GM19324 (cell line): ENCODE measurements around the gene ST6GAL1.
"Not testable (repeated sequence)": the region's sequence is repeated elsewhere in the genome, so short reads cannot be mapped to it uniquely, and the experiment has no call there.

ENCODE experiments used
- ATAC-seq: cut with Tn5 transposase; IDR thresholded peaks from one replicate; pipeline ENCODE4 v1.9.1; 2021; ENCODE audit warnings: mild to moderate bottlenecking, moderate library complexity; ENCODE audit not compliant: unreplicated experiment, low FRiP score

Gene ST6GAL1

DNA sequence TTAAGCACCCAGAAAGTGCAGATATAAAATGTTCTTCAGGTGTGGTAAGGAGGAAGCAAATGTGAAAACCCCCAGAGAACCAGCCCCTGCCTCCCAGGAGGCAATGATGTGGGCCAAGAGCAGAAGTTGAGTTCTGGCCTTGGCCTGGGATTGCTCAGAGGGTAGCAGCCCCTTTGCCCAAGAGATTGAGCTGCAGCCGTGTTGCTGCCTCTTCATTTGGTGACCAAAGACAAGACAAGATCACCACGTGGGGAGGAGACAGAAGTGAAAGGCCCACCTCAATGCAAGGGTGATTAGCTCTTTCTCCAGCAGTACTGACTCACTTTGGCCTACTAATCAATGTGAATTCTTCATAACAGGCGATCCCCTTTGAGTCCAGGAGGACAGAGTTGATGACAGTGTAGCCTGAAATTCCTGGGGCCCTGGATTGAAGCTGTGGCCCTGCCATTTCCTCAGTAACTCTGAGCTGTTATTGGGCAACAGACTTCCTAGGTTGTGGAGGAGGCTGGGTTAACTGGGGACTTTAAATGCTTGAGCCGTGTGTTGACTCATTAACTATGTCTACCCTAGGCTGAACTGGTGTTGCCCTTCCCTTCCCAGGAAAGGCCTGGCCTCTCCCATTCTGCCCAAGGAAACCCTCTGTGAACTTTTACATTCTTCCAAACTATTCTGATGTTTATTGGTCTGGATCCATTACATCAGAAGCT, 86.5 kb downstream of the ST6GAL1 start:
- ATAC-seq, result peak; percentile 18

DNA sequence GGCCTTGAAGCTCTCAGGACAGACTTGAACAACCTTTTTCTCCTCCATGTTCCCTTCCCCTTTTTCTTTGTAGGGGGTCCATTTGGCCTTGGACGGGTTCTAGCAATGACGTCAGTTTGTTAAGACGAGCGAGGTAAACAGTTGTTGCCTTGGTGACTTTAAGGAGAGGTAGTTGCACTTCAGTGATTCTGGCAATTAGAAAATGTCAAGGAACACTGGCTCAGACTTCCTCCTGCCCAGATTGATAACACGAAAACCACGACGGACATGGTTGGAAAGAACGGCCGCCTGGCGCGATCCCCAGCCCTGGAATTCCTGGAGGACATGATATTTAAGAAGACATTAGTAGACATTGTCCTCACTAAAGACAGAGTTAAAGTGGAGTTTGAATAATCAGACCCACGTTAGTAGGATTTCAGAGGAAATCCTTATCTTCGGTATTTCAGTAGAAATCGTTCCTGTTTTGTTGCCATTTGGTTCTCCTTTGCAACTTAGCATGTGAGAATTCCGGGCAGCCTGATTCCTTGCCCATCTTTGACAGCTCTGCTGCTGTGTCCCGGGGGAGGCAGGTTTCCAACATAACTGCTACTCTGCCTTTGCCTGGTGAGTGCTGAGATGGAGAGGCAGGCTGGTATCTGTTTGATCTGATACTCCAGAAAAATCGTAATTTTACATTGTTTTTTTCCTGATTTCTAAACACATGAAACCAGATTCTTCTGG, 87.3 kb downstream of the ST6GAL1 start:
- no peak for ATAC-seq

DNA sequence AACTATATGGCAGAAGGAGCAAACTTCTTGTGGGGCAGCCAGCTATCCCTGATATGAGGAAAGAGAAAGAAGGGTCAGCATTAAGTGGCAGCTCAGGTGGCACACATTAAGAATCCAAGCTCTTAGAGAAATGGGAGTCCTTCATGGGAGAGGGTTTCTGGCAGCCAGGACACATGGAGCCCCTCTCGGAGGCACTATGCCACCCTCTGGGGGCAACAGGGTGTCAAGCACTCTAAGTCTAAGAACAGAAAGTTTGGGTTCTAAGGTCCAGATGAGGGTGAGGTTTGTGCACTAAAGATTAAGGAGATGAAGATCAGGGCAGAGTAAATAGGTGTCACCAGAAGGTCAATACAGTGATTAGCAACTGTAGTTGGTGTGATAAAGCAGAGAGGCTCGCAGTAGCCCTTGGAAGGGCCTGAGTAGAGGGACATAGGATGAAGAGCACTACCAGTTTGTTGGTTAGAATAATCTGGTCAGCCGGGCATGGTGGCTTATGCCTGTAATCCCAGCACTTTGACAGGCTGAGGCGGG, 89.3 kb downstream of the ST6GAL1 start:
- ATAC-seq, result no peak

DNA sequence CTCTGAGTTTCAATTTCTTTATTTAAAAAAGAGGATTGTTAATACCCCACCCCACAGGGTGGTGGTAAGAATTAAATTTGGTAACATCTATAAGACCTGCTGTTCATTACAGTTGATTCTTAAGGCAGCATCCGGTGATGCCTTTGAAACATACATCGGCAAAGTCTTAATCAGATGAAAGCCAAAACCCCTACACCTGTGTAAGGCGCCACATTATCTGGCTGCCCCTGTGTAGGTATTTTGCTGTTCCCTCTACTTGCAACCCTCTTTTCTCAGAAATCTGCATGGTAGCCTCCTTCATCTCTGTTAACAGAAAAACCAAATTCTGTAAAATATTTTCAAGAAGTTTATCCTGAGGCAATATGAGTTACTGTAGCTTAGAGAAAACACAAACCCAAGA, 90.0 kb downstream of the ST6GAL1 start:
- no peak for ATAC-seq

DNA sequence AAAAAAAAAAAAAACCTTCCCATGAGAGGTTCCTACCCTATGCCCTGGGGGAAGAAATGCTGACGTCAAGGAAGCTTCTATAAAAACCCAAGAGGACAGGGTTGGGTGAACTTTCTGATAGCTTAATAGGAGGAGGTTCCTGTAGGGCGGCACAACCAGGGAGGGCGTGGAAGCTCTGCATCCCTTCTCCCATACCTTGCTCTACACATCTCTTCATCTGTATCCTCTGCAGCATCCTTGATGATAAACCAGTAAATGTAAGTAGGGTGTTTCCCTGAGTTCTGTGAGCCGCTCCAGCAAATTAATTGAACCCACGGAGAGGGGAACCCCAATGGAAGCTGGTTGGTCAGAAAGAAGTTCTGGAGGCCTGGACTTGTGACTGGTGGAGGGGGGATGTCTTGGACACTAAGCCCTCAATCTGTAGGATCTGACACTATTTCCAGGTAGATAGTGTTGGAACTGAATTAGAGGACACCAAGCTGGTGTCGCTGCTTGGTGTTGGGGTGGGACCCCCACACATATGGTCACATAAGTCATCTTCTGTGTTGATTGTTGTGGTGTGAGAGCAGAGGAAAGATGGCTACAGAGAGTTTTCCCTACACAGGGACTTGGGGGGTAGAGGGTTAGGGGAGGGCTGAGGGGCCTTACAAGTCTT, 91.5 kb downstream of the ST6GAL1 start:
- ATAC-seq, result no peak

DNA sequence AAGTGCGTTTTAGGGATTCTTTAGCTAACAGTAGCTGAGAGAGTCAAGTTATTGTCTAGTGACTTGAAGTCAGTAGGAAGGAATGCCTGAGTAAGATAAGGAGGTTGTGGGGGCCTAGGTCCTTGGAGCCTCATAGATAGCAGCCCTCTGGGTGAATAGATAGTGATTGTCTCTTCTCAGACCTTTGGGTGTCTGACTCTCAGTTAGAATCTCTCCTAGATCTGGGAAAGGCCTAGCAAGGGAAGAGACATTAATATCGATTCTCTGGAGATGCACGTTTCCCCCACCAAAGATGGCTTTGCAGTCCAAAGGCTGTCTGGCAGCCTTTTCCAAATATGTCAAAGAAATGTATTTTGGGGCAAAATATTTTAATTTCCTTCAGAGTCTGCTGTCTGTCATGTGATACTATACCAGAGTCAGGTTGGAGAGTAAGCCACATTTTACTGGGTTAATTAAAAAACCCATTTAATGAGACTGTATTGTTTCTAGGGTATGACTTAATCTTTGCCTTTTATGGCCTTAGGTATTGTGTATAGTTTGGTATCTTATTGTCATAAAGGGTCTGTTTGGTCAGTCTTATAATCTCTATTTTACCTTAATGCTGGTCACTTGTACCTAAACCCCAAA, 92.2 kb downstream of the ST6GAL1 start:
- no peak for ATAC-seq

DNA sequence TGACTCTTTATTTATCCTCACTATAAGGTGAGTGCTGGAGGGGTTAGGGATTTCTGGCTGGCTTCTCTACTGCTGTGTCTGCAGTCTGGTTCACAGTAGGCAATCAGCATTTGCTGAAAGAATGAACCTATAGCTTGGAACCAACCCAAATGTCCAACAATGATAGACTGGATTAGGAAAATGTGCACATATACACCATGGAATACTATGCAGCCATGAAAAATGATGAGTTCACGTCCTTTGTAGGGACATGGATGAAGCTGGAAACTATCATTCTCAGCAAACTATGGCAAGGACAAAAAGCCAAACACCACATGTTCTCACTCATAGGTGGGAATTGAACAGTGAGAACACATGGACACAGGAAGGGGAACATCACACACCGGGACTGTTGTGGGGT, 93.0 kb downstream of the ST6GAL1 start:
- ATAC-seq, result not testable (repeated sequence)

DNA sequence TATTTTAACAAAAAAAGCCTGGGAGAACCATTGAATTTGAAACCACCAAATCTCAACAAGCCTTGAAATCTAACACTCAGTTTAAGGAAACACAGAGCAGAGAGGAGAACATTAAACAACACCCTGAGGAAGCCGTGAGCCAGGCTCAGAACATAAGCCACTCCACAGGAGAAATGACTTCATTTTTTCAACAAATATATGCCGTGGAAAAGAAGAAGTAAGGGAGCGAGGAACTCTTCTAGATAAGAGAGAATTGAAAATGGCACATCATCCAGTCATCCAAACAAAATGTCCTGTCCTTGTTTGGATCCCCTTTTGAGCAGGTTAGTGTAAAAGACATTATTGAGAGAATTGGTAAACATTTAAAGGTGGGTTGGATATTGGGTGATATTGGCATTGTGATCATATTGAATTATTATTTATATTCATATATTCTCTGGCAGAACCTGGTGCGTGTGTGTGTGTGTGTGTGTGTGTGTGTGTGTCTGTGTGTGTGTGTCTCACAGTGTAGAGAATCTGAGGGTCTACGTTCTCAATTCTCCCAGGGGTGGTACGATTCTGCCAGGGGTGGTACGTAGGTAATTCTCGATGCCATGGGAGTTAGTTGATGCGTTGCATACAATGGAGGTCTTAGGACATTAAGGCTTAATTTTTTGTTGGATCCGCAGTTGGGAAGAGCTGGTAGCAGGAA, 94.4 kb downstream of the ST6GAL1 start:
- no peak for ATAC-seq

DNA sequence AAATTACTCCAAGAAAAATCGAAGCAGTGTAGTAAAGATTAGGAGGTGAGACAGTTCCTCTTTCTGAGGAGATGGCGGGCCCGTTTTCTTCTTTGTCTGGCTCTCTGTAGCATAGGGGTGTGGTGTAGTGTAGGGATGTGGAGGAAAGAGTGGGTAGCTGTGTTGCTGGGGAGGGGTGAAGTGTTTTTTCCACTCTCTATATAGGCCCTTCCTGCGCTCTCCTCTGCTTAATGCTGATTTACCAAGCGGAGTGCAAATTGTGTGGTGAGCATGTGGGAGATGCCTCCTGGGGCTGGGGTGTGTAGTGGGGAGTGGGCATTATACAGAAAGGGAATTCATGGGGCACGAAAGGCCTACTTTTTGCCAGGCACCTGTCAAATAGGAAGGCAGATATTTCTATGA, 94.9 kb downstream of the ST6GAL1 start:
- no peak for ATAC-seq

DNA sequence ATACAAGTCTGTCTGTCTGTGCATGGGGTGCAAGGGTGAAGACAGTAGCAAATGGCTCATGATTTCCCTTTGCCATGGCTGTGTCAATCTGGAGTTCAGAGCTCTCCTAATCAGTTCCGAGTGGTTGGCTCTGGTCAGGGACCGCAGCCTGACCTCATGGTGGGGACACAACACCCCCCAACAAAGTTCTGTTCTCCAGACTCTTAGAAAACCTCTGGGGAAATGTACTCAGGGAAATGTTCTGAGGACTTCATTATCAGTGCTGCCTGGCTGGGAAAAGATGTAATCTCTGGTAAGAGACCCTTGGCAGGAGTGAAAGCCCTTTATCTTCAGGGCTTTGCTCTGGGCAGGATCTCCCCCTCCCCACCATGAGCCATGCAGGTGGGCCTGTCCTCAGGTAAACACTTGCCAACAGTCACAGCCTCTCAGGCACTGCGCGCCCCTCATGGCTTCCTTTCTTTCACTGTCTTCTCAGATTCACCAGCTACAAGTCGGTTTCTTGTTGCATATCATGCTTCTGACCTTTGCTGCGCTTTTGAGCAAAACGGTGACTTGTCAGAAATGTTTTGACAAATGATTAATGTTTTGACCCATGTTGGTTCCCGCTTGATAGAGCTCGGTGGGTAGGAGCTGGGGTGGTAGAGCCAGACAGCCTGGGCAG, 95.5 kb downstream of the ST6GAL1 start:
- no peak for ATAC-seq

DNA sequence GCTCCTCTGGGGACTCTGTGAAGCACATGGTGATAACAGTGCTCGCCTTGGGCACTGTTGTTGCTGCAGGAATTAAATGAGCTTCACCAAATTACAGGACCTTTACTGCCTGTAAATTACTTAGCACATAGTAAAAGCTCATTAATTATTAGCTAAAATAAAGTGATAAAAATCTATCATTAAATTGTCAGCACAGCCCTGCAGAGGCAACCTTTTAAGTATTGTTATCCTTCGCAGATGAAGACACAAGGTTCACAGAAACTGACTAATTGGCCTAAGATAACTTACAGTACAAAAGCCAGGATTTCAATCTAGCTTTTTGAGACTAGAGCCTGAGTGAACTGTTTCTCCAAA, 96.0 kb downstream of the ST6GAL1 start:
- ATAC-seq, result no peak

DNA sequence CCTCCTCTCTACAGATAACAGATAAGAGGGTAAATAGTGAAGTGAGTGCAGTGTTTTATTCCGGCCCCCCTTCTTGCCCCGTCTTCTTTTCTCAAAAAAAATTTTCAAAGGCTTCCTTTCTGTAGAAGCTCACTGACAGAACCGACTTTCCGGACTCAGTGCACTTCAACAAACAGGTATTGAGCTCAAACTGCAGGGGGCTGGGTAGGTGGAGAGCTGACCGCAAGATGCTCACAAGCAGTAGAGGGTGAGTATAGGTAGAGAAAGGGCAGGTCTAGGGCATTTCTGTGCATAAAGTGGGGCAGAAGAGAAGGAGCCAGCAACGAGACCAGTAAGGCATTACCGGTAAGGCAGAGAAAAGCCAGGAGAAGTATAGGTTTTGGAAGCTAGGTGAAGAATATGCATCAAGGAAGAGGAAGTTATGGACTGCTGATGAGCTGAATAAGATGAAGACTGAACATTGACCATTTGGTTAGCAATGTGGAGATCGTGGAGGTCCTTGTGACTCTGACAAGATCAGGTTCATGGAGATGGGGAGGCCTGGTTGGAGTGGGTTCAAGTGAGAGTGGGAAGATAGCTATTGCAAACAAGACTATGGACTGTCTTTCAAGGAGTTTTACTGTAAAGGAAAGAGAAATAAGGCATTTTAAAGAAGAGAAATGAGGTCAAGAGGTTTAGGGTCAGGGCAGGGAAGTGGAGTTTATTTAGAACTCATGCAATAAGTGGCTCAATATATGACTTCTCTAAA, 97.4 kb downstream of the ST6GAL1 start:
- peak; percentile 38 for ATAC-seq

DNA sequence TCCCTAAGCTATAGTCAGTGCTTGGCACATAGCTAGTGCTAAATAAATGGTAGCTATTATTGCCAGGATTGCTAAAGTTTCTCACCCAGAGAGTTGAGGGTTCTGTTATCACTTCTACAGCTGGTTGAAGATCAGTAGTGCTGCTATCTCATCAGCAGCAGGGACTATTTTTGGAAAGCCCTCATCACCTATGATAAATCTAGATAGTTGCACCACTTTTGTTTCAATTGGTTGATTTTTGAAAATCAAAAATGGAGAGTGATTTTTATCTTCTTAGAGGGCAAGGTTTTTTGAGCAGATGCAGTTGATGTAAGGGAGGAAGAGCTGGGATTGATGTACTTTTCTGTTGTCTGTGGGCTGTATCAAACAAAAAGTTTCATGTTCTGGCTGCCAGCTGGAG, 101.6 kb downstream of the ST6GAL1 start:
- no peak for ATAC-seq

DNA sequence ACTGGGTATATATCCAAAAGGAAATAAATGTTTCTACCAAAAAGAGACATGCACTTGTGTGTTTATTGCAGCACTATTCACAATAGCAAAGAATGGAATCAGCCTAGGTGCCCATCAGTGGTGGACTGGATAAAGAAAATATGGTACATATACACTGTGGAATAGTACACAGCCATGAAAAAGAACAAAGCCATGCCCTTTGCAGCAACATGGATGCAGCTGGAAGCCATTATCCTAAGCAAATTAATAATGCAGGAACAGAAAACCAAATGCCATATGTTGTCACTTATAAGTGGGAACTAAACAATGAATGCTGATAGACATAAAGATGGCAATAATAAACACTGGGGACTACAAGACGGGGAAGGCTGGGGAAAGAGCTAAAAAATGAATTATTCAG, 106.1 kb downstream of the ST6GAL1 start:
- ATAC-seq, result no peak

DNA sequence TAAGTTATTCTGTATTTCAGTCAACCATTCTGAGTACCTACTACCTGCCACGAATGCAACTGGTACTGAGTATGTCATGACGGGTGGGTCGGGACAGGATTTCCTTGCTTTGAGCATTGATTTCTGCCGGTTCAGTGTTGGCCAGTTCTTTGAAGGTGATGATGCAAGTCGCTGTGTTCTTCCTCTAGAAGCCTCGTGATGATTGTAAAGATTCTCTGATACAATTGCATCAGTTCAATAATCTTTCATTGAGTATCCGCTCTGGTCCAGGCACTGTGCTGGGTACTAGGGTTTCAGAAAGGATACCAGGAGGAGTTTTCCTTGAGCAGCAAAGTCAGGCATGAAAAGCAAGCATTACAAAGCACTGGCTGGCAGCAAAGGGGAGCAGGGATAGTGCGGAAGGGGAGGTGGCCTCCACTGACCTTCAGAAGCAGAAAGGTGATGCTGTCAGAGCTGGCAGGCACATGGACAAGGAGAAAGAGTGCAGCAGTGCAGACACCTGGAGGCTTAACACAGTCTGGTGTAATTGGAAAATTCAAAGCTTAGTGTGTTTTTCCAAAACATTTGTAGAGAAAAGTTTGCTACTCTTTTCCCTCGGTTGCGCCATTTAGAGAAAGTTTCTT, 108.9 kb downstream of the ST6GAL1 start:
- no peak for ATAC-seq

DNA sequence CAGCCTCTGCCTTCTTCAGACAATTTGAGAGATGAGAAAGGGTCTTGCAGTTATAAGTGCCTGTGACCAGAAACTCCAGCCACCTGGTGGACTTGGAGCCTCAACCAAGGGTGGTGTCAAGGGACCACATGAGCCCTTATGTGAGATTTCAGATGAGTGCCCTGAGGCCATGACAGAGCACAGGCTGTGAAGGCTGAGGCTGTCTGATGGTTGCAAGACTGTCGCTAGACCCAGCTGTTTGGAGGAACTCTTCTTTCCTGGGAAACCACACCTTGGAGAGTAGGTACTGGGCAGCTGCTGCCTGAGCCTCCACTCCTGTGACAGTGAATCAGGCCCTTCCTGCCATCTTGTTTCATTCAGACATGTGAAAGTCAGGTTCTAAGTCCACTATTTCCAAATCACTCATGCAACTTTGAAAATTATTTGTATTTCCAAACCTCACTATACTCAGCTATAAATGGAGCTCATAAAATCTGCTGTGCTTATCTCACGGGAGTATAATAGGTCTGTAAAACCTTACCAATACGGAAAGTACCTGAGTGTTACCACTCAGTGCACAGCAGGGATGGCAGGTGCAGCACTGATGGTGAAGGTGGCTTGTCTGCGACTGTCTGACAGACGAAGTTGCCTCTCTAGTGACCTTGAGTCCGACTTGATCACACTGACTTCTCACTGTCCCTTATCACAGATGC, 109.5 kb downstream of the ST6GAL1 start:
- ATAC-seq, result no peak

DNA sequence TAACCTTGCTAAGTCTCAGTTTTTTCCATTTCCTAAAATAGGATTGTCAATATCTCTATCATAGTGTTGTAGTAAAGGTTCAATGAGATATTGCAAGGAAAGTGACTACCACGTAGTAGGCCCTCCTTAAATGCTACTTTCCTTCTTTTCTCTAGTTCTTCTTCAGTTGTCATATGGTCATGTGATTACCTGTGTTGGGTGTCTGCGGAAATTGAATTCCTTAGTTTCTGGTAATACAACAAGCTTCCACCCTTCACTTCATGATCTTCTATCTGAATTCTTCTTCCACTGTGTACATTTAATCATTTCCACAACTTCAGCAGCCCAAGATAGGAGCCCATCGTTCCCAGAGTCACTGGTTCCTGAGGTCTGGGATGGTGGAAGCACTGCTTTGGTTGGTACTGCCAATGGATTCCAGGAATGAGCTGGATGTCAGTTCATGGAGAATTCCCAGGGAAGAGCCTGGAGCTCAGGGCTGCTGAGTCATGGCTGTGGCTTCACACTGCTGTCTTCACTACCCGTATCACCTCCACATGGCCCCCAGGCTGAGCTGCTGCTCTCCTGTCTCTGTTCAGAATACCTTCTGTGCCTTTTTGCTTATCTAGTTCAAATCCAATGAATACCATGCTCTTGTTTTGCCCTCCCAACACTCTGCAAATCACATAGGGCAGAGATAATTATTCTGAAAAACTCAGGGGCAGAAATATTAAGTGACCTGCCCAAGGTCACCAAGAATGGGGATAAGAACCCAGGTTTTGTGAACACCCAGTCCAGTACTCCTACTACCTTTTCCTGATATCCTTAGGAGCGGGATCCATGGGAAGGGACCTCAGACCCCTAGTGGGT, 110.4 kb downstream of the ST6GAL1 start:
- no peak for ATAC-seq
